Lung (tissue), 12 donors: ENCODE results near the gene BAD. TPM values are rescaled to one million over a fixed set of nuclear protein-coding genes. Genes with fewer than 3 reads are reported as not detected.

Experiments
- ATAC-seq: fragments of 200-7000 bp; cut with Tn5 transposase; one replicate; pipeline ENCODE4 v1.9.1; 2020; ENCODE audit warnings: moderate number of reproducible peaks; ENCODE audit not compliant: insufficient read depth, low FRiP score
- DNase-seq, 3 donors: peaks; one replicate each; pipeline ENCODE4 v3.0.0-alpha.2; 2013 to 2017
- H3K27ac ChIP-seq, 2 donors: one replicate each; pipeline ENCODE4 v1.5.1; 2013; ENCODE audit warnings: mild to moderate bottlenecking in 2 of 2, moderate library complexity in 2 of 2, control low read depth in 1 of 2, inconsistent platforms in 1 of 2, low read depth in 1 of 2, low read length in 1 of 2
- H3K27me3 ChIP-seq, 3 donors: one replicate each; pipeline ENCODE4 v1.5.1; 2013; ENCODE audit warnings: low read length in 2 of 3; ENCODE audit not compliant: control insufficient read depth in 3 of 3, insufficient read depth in 3 of 3
- H3K36me3 ChIP-seq, 4 donors: one replicate each; pipeline ENCODE4 v1.5.1; 2013; ENCODE audit warnings: low read length in 4 of 4, mild to moderate bottlenecking in 1 of 4, moderate library complexity in 1 of 4; ENCODE audit not compliant: control insufficient read depth in 4 of 4, insufficient read depth in 4 of 4
- H3K4me1 ChIP-seq, 5 donors: one replicate each; pipeline ENCODE4 v1.5.1; 2013; ENCODE audit warnings: low read length in 5 of 5, mild to moderate bottlenecking in 2 of 5, moderate library complexity in 1 of 5; ENCODE audit not compliant: control insufficient read depth in 5 of 5, insufficient read depth in 5 of 5
- H3K4me3 ChIP-seq: one replicate; pipeline ENCODE4 v1.5.1; 2013; ENCODE audit warnings: mild to moderate bottlenecking, control low read depth, moderate library complexity
- H3K9ac ChIP-seq, 2 donors: one replicate each; pipeline ENCODE4 v1.5.1; 2013; ENCODE audit warnings: low read length in 2 of 2, control low read depth in 1 of 2; ENCODE audit not compliant: insufficient read depth in 1 of 2
- H3K9me3 ChIP-seq, 4 donors: one replicate each; pipeline ENCODE4 v1.5.1; 2013; ENCODE audit warnings: low read length in 3 of 4, mild to moderate bottlenecking in 1 of 4, moderate library complexity in 1 of 4; ENCODE audit not compliant: control insufficient read depth in 4 of 4, insufficient read depth in 3 of 4
- CTCF ChIP-seq: IDR thresholded peaks from 2 replicates; pipeline ENCODE4 v1.5.1; 2012; ENCODE audit warnings: mild to moderate bottlenecking; ENCODE audit errors: control extremely low read depth, extremely low read depth
- WGBS, 2 donors: extraction: QIAGEN DNeasy Blood & Tissue Kit; methylation state at CpG; one replicate each; pipeline ENCODE4 v1.1.7; 2013; 5-methylcytosine and 5-hydroxymethylcytosine counted together
- polyA plus RNA-seq, 2 donors: library from polyadenylated mRNA; stranded (reverse); fragments of 200-250 nt; gene quantifications; one replicate each; pipeline ENCODE4 v1.2.1, GENCODE V29; 2013
- total RNA-seq, 2 donors: library from RNA; depleted of rRNA in 1 of 2; stranded (reverse); fragments of >200 nt in 1 of 2; gene quantifications; one replicate each; pipeline ENCODE4 v1.2.1, GENCODE V29; 2014 to 2021
- donor health status: control.
- donor health status: control.
- donor health status: Bipolar disorder and iron deficiency.
- donor health status: healthy.
- donor health status: DM: yes; HTN: yes; CAD: no.

BAD gene
- total and polyA plus RNA-seq, 4 donors = 69.5 to 127 (median 75.5) TPM

DNA sequence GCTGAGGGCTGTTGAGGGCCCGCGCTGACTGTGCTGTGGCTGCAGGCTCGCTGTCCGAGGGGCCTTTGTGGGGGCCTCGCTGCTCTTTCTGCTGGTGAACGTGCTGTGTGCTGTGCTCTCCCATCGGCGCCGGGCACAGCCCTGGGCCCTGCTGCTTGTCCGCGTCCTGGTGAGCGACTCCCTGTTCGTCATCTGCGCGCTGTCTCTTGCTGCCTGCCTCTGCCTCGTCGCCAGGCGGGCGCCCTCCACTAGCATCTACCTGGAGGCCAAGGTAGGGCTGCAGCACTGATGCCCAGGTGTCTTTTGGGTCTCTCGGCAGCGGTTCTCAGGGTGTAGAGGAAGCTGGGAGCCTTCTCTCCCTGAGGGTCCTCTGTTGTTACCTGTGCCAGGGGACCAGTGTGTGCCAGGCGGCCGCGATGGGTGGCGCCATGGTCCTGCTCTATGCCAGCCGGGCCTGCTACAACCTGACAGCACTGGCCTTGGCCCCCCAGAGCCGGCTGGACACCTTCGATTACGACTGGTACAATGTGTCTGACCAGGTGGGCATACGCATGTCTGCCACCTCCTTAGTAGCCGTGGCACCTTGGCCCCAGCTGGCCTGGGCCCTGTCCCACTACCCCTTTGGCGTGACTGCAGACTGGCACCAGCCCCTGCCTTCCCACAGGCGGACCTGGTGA, 3.3 kb upstream of the BAD start:
- Histone ChIP-seq H3K9ac (no peak overlapping the region), H3K4me3 (no peak overlapping the region), H3K27ac (no peak overlapping the region), H3K27me3 (peaks cover 0 to 17% (median 12%) of the 10 kb centered on the region in 3 donors), H3K9me3 (peaks cover 0 to 5% (median 0%) of the 10 kb centered on the region in 4 donors), H3K36me3 (peaks cover 0 to 3% (median 0%) of the 10 kb centered on the region in 4 donors), H3K4me1 (peaks cover 0 to 30% (median 0%) of the 10 kb centered on the region in 5 donors)
- no peak for ATAC-seq
- TF ChIP-seq CTCF = no peak
- DNase-seq = no peak
- WGBS, 2 donors = 96 to 97% methylated on average over 33 of the region's 33 CpGs

- ATAC-seq (no peak), DNase-seq (no peak)
- no peak overlapping the region for H3K27ac ChIP-seq
- H3K9ac ChIP-seq = no peak overlapping the region
- H3K36me3 ChIP-seq = peaks cover 0 to 4% (median 0%) of the 10 kb centered on the region in 4 donors
- H3K9me3 ChIP-seq = peaks cover 0 to 4% (median 0%) of the 10 kb centered on the region in 4 donors
- WGBS, 2 donors = 89 to 98% methylated on average over 9 of the region's 9 CpGs
- no peak for TF ChIP-seq CTCF
- H3K4me1 ChIP-seq = peaks cover 0 to 21% (median 0%) of the 10 kb centered on the region in 5 donors
- peaks cover 0 to 12% (median 12%) of the 10 kb centered on the region in 3 donors for H3K27me3 ChIP-seq
- H3K4me3 ChIP-seq = no peak overlapping the region
Measured at GRCh38 chr11:64286801-64287159, 2.3 kb upstream of the BAD start.

- H3K4me3 ChIP-seq = peak overlapping the region; percentile 48
- TF ChIP-seq CTCF = no peak
- peaks cover 0 to 11% (median 11%) of the 10 kb centered on the region in 3 donors for H3K27me3 ChIP-seq
- peaks cover 0 to 5% (median 2%) of the 10 kb centered on the region in 4 donors for H3K36me3 ChIP-seq
- 28 to 34% methylated on average over 33 to 40 of the region's 40 CpGs for WGBS, 2 donors
- H3K9ac ChIP-seq = no peak overlapping the region
- H3K4me1 ChIP-seq = peaks cover 0 to 20% (median 0%) of the 10 kb centered on the region in 5 donors
- ATAC-seq (no peak), DNase-seq (no peak)
- H3K27ac ChIP-seq = peak overlapping the region; percentile 88 to 98
- H3K9me3 ChIP-seq = peaks cover 0 to 3% (median 0%) of the 10 kb centered on the region in 4 donors
Measured at GRCh38 chr11:64285885-64286800, 1.7 kb upstream of the BAD start.
